Ishikawa (cell line): ENCODE data around the gene TRPM3.

Experiments
- CEBPB ChIP-seq: IDR thresholded peaks from 2 replicates; pipeline ENCODE4 v1.6.1; 2012
- CREB1 ChIP-seq: IDR thresholded peaks from 2 replicates; pipeline ENCODE4 v1.6.1; 2012; ENCODE audit warnings: low read depth
- EGR1 ChIP-seq: IDR thresholded peaks from 2 replicates; pipeline ENCODE4 v1.6.1; 2012
- EP300 ChIP-seq: IDR thresholded peaks from 2 replicates; pipeline ENCODE4 v1.6.1; 2012; ENCODE audit warnings: borderline replicate concordance
- FOXM1 ChIP-seq: IDR thresholded peaks from 2 replicates; pipeline ENCODE4 v1.6.1; 2012; ENCODE audit warnings: low read depth, borderline replicate concordance
- NFIC ChIP-seq: IDR thresholded peaks from 2 replicates; pipeline ENCODE4 v1.6.1; 2012
- RAD21 ChIP-seq: IDR thresholded peaks from 2 replicates; pipeline ENCODE4 v1.6.1; 2012; ENCODE audit warnings: low read depth
- TAF1 ChIP-seq: IDR thresholded peaks from 2 replicates; pipeline ENCODE4 v1.6.1; 2012; ENCODE audit warnings: low read depth, mild to moderate bottlenecking
- TCF12 ChIP-seq: IDR thresholded peaks from 2 replicates; pipeline ENCODE4 v1.6.1; 2012; ENCODE audit warnings: low read depth
- TEAD4 ChIP-seq: IDR thresholded peaks from 2 replicates; pipeline ENCODE4 v1.6.1; 2012
- YY1 ChIP-seq: IDR thresholded peaks from 2 replicates; pipeline ENCODE4 v1.6.1; 2012; ENCODE audit warnings: low read depth
- ZBTB7A ChIP-seq: IDR thresholded peaks from 2 replicates; pipeline ENCODE4 v1.6.1; 2012; ENCODE audit warnings: low read depth
- TF ChIP-seq, protein P1 (sequence below): IDR thresholded peaks from 2 replicates; pipeline ENCODE4 v1.6.1; 2012
- TF ChIP-seq, protein P2 (sequence below): IDR thresholded peaks from 2 replicates; pipeline ENCODE4 v1.6.1; 2012
- TF ChIP-seq, protein P3 (sequence below): IDR thresholded peaks from 2 replicates; pipeline ENCODE4 v1.6.1; 2012; ENCODE audit warnings: low read depth, mild to moderate bottlenecking

Gene TRPM3

DNA sequence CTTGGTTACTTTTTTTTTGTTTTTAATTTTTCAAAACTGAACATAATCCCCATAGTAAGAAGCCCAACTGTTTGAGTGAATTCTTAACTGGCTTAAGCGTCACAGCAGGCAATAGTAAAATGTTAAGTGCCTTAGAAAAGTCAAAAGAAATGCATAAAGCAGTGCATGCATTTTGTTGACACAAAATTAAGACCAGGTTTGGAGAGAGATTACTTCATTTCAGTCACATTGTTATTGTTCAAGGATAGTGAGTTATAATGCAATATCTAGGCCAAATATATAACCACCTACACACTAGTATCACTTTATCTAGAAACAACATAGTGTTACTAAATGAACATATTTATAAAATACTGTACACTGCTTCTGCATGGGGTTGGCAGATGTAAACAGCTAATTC is 590.1 kb downstream of the TRPM3 start:
- TF ChIP-seq EP300 (no peak), RAD21 (no peak), TCF12 (no peak), ZBTB7A (no peak), CREB1 (no peak), NFIC (no peak), TAF1 (no peak), CEBPB (no peak), TEAD4 (no peak)
- TF ChIP-seq, protein P1, sequence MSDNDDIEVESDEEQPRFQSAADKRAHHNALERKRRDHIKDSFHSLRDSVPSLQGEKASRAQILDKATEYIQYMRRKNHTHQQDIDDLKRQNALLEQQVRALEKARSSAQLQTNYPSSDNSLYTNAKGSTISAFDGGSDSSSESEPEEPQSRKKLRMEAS = no peak
- TF ChIP-seq, protein P2, sequence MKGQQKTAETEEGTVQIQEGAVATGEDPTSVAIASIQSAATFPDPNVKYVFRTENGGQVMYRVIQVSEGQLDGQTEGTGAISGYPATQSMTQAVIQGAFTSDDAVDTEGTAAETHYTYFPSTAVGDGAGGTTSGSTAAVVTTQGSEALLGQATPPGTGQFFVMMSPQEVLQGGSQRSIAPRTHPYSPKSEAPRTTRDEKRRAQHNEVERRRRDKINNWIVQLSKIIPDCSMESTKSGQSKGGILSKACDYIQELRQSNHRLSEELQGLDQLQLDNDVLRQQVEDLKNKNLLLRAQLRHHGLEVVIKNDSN = no peak

DNA sequence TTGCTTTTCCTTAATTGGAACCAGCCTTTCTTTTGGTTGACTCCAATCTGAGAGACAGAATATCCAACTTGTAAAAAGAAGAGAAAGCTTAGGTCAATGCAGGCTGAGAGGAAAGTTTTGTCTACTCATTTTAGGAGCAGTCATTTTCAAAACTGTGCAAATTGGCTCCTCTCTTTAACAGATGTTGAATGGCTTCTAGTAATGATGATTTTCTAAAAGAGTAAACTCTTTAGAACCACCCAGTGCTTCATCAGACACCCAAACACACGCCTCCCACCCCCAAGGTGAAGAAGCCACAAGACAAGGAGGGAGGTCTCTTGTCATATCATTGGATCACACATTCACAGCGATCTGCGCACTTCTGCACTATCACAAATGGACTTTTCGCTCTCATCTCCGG is 590.7 kb downstream of the TRPM3 start:
- TF ChIP-seq TAF1 (no peak), FOXM1 (no peak), CREB1 (no peak), RAD21 (no peak), EGR1 (no peak)

DNA sequence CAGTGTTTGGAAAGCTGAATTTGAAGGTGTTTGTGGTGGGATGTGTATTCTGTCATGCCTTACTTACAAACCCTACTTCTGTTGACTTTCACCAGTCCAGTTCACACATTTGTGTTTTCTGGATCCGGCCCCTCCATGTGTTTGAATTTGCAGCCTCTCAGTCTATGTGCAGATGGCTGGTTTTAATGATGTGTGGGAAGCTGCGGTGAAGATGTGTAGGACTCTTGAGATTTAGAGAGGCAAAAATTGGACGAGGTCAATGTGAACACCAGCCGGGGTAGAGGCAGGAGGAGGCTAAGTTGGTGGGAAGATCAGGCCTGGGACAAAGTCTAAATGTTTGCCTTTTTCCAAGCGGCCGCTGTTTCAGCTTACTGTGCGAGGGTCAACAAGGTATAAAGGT is 591.6 kb downstream of the TRPM3 start:
- TF ChIP-seq EP300 (no peak), TCF12 (no peak), CREB1 (no peak), NFIC (no peak), YY1 (no peak), CEBPB (no peak), EGR1 (no peak), RAD21 (no peak), TAF1 (no peak), FOXM1 (no peak)
- TF ChIP-seq, protein P1 = no peak
- TF ChIP-seq, protein P2 = no peak

DNA sequence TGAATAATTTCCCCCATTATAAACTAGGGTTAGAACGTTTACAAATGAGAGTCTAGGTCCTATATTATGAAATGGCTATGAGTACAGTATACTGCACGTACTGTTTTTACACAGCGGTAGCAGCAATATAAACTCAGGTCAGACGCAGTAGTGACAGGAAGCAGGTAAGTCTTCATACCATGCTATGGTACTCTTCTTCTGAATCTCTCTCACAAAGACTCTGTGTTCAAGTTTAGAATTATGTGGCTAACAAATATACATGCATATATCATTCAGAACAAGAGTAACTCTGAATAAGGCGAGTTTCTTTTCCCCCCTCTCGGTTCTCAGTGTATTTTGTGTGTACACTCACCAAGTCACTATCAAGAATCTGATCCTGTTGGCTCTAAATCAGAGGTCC is 592.0 kb downstream of the TRPM3 start:
- no peak for TF ChIP-seq EGR1
- TF ChIP-seq RAD21 = no peak
- TF ChIP-seq YY1 = no peak
- no peak for TF ChIP-seq TEAD4
- no peak for TF ChIP-seq FOXM1
- TF ChIP-seq TAF1 = no peak
- no peak for TF ChIP-seq NFIC
- TF ChIP-seq CREB1 = no peak
- TF ChIP-seq, protein P2 = no peak

DNA sequence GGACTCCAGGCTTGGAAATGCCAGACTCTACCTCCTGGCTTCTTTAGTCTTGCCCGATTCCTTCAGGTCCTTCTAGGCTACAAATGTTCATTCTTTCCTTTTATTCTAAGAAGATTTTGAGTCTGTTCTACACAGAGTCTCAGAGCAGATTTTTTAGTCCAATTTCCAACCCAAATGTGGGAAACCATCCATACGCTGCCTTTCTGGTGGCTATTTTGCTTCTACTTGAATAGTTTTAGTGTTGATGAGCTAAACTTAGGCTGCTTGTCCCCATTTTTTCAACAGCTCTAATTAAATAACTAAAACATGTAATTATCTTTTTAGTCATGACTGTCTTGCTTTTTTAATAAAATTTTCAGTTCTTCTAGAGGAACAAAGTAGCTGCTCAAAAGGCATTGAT is 594.5 kb downstream of the TRPM3 start:
- TF ChIP-seq CREB1 (no peak), CEBPB (no peak), NFIC (no peak), RAD21 (no peak), TAF1 (no peak), TCF12 (no peak), FOXM1 (no peak), EGR1 (no peak), YY1 (no peak), EP300 (no peak), TEAD4 (no peak), ZBTB7A (no peak)
- TF ChIP-seq, protein P3, sequence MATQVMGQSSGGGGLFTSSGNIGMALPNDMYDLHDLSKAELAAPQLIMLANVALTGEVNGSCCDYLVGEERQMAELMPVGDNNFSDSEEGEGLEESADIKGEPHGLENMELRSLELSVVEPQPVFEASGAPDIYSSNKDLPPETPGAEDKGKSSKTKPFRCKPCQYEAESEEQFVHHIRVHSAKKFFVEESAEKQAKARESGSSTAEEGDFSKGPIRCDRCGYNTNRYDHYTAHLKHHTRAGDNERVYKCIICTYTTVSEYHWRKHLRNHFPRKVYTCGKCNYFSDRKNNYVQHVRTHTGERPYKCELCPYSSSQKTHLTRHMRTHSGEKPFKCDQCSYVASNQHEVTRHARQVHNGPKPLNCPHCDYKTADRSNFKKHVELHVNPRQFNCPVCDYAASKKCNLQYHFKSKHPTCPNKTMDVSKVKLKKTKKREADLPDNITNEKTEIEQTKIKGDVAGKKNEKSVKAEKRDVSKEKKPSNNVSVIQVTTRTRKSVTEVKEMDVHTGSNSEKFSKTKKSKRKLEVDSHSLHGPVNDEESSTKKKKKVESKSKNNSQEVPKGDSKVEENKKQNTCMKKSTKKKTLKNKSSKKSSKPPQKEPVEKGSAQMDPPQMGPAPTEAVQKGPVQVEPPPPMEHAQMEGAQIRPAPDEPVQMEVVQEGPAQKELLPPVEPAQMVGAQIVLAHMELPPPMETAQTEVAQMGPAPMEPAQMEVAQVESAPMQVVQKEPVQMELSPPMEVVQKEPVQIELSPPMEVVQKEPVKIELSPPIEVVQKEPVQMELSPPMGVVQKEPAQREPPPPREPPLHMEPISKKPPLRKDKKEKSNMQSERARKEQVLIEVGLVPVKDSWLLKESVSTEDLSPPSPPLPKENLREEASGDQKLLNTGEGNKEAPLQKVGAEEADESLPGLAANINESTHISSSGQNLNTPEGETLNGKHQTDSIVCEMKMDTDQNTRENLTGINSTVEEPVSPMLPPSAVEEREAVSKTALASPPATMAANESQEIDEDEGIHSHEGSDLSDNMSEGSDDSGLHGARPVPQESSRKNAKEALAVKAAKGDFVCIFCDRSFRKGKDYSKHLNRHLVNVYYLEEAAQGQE = no peak
- TF ChIP-seq, protein P2 = no peak
- TF ChIP-seq, protein P1 = no peak

DNA sequence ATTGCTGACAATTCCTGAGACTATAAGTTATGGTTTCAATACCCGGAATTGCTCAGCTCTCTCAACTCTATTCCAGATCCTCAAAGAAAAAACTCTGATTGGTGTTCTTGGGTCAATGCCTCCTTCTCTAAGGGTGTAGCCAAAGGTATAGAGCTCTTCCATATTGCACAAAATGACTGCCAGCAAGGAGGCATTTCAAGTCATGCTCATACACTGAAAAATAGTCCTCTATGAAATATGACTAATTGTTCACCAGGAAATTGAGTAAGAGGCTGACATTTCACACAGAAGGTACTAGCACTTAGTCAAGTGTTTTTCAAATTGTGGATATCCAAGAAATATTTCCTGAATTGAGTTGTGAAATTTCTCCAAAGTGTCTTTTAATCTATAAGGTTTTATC is 595.9 kb downstream of the TRPM3 start:
- TF ChIP-seq TCF12 (no peak), YY1 (no peak), CREB1 (no peak), TAF1 (no peak), EP300 (no peak), CEBPB (no peak), NFIC (no peak), TEAD4 (no peak), FOXM1 (no peak), RAD21 (no peak)
- TF ChIP-seq, protein P2 = no peak
- TF ChIP-seq, protein P1 = no peak
- TF ChIP-seq, protein P3 = no peak
